ENCODE data around the gene LRRC32. TPM values are rescaled to one million over a fixed set of nuclear protein-coding genes. Genes with fewer than 3 reads are reported as not detected.

Gene LRRC32
- total and polyA plus RNA-seq, 10 of the 15 experiments (the other 5 are each of a cell fraction or from before 2014, with no cell fraction given): 0.56 to 20.8 (median 7.4) TPM

GRCh38 chr11:76623884-76624419 is 46.6 kb downstream of the LRRC32 start (continued):
- TF ChIP-seq ZBTB40 (IDR thresholded peaks at IDR 0.05; ENCODE audit: borderline replicate concordance) (no peak), NR2F1 (conservative IDR thresholded peaks at IDR 0.05) (no peak), SMC3 (IDR thresholded peaks at IDR 0.05; ENCODE audit: borderline replicate concordance, low read length) (no peak), BACH1 (IDR thresholded peaks at IDR 0.05; ENCODE audit: borderline replicate concordance) (no peak), FOXK2 (IDR thresholded peaks at IDR 0.05) (no peak), CBFB (IDR thresholded peaks at IDR 0.05; ENCODE audit: low read depth) (no peak), IRF5 (IDR thresholded peaks at IDR 0.05; ENCODE audit: borderline replicate concordance) (no peak), ATF7 (IDR thresholded peaks at IDR 0.05; ENCODE audit: low read depth) (no peak), WRNIP1 (IDR thresholded peaks at IDR 0.05; ENCODE audit: borderline replicate concordance, low read depth, low read length) (no peak)
